ENCODE data around the gene CWH43.

Gene CWH43

GRCh38 chr4:48985976-48986653 is at the start of gene CWH43:
Gene CWH43 (plus strand): TSS chr4:48986275. CDS start chr4:48986430, 155 bp downstream.
- H3K36me3 Mint-ChIP-seq (ENCODE audit: low read depth) = no peaks in the 10 kb centered on the region
- peaks cover 4% of the 10 kb centered on the region for H3K9me3 Mint-ChIP-seq
- H3K4me1 Mint-ChIP-seq = no peaks in the 10 kb centered on the region
- TF ChIP-seq CTCF (IDR thresholded peaks at IDR 0.05; ENCODE audit: unreplicated experiment in 3 of 3) = no peak
- peaks cover 70% of the 10 kb centered on the region for H3K27me3 Mint-ChIP-seq (ENCODE audit: low read depth)
- no peak within 1 kb of the TSS for H3K27ac Mint-ChIP-seq
- H3K4me3 Mint-ChIP-seq = no peak within 1 kb of the TSS

- H3K4me3 Mint-ChIP-seq = no peak overlapping the region
- H3K27me3 Mint-ChIP-seq (ENCODE audit: low read depth) = peaks cover 9% of the 10 kb centered on the region
- no peak overlapping the region for H3K27ac Mint-ChIP-seq
- no peaks in the 10 kb centered on the region for H3K9me3 Mint-ChIP-seq
- H3K36me3 Mint-ChIP-seq (ENCODE audit: low read depth) = no peaks in the 10 kb centered on the region
- no peaks in the 10 kb centered on the region for H3K4me1 Mint-ChIP-seq
- no peak for TF ChIP-seq CTCF (IDR thresholded peaks at IDR 0.05; ENCODE audit: unreplicated experiment in 3 of 3)
Measured at GRCh38 chr4:48937033-48937432, 49.0 kb upstream of the CWH43 start.

GRCh38 chr4:48938831-48939230 is 47.2 kb upstream of the CWH43 start:
- no peak overlapping the region for H3K27ac Mint-ChIP-seq
- no peak for TF ChIP-seq CTCF (IDR thresholded peaks at IDR 0.05; ENCODE audit: unreplicated experiment in 3 of 3)
- no peak overlapping the region for H3K4me3 Mint-ChIP-seq
- no peaks in the 10 kb centered on the region for H3K36me3 Mint-ChIP-seq (ENCODE audit: low read depth)
- peaks cover 9% of the 10 kb centered on the region for H3K27me3 Mint-ChIP-seq (ENCODE audit: low read depth)
- H3K9me3 Mint-ChIP-seq = no peaks in the 10 kb centered on the region
- H3K4me1 Mint-ChIP-seq = no peaks in the 10 kb centered on the region

- Mint-ChIP-seq H3K4me3 (no peak overlapping the region), H3K27ac (no peak overlapping the region), H3K4me1 (no peaks in the 10 kb centered on the region), H3K27me3 (ENCODE audit: low read depth) (peaks cover 9% of the 10 kb centered on the region), H3K36me3 (ENCODE audit: low read depth) (no peaks in the 10 kb centered on the region), H3K9me3 (no peaks in the 10 kb centered on the region)
- no peak for TF ChIP-seq CTCF (IDR thresholded peaks at IDR 0.05; ENCODE audit: unreplicated experiment in 3 of 3)
Measured at GRCh38 chr4:48939785-48940184, 46.3 kb upstream of the CWH43 start.

- H3K4me1 Mint-ChIP-seq = no peaks in the 10 kb centered on the region
- H3K27ac Mint-ChIP-seq = no peak overlapping the region
- H3K36me3 Mint-ChIP-seq (ENCODE audit: low read depth) = no peaks in the 10 kb centered on the region
- peak in 2 of 3 experiments; percentile 31 to 33 for TF ChIP-seq CTCF (IDR thresholded peaks at IDR 0.05; ENCODE audit: unreplicated experiment in 3 of 3)
- H3K27me3 Mint-ChIP-seq (ENCODE audit: low read depth) = peaks cover 6% of the 10 kb centered on the region
- no peaks in the 10 kb centered on the region for H3K9me3 Mint-ChIP-seq
- no peak overlapping the region for H3K4me3 Mint-ChIP-seq
Measured at GRCh38 chr4:48943387-48943786, 42.7 kb upstream of the CWH43 start.

GRCh38 chr4:48944252-48944651 is 41.8 kb upstream of the CWH43 start:
- no peaks in the 10 kb centered on the region for H3K36me3 Mint-ChIP-seq (ENCODE audit: low read depth)
- H3K4me3 Mint-ChIP-seq = no peak overlapping the region

More at GRCh38 chr4:48944252-48944651, 41.8 kb upstream of the CWH43 start:
- Mint-ChIP-seq H3K27ac (no peak overlapping the region), H3K27me3 (ENCODE audit: low read depth) (peaks cover 6% of the 10 kb centered on the region), H3K9me3 (no peaks in the 10 kb centered on the region), H3K4me1 (no peaks in the 10 kb centered on the region)
- TF ChIP-seq CTCF (IDR thresholded peaks at IDR 0.05; ENCODE audit: unreplicated experiment in 3 of 3) = no peak
